ENCODE data around the gene NBEAL2.

The NBEAL2 gene

GRCh38 chr3:46943237-46944187, 36.0 kb upstream of the NBEAL2 start:
- DNase-seq = no peak

- no peak for DNase-seq
These were observed 35.3 kb upstream of the NBEAL2 start for GRCh38 chr3:46944191-46944590.

GRCh38 chr3:46946416-46946815, 33.0 kb upstream of the NBEAL2 start:
- no peak for DNase-seq

GRCh38 chr3:46946856-46947545, 32.5 kb upstream of the NBEAL2 start:
- DNase-seq = peak in 1 of 2 donors; percentile 81

GRCh38 chr3:46947546-46947901, 31.9 kb upstream of the NBEAL2 start:
- no peak for DNase-seq

GRCh38 chr3:46947981-46948791, 31.3 kb upstream of the NBEAL2 start:
- DNase-seq = peak; percentile 29 to 71

GRCh38 chr3:46948830-46949671, 30.4 kb upstream of the NBEAL2 start:
- no peak for DNase-seq

- DNase-seq = no peak
These were observed 29.3 kb upstream of the NBEAL2 start for GRCh38 chr3:46950177-46950576.

GRCh38 chr3:46950650-46951241, 28.7 kb upstream of the NBEAL2 start:
- no peak for DNase-seq

- DNase-seq = no peak
These were observed 26.7 kb upstream of the NBEAL2 start for GRCh38 chr3:46952813-46953212.

GRCh38 chr3:46953234-46954010, 26.0 kb upstream of the NBEAL2 start:
- peak in 1 of 2 donors; percentile 87 for DNase-seq

GRCh38 chr3:46954178-46954577, 25.3 kb upstream of the NBEAL2 start:
- no peak for DNase-seq

- no peak for DNase-seq
These were observed 24.3 kb upstream of the NBEAL2 start for GRCh38 chr3:46955157-46955556.

- no peak for DNase-seq
These were observed 23.6 kb upstream of the NBEAL2 start for GRCh38 chr3:46955801-46956259.

- DNase-seq = no peak
These were observed 22.2 kb upstream of the NBEAL2 start for GRCh38 chr3:46957092-46957820.

GRCh38 chr3:46958467-46959160, 20.9 kb upstream of the NBEAL2 start:
- no peak for DNase-seq

- peak in 1 of 2 donors; percentile 43 for DNase-seq
These were observed 20.3 kb upstream of the NBEAL2 start for GRCh38 chr3:46959161-46959511.

GRCh38 chr3:46960081-46960701, 19.3 kb upstream of the NBEAL2 start:
- DNase-seq = no peak

GRCh38 chr3:46960835-46961234, 18.6 kb upstream of the NBEAL2 start:
- no peak for DNase-seq
